Thymus (tissue), 11 donors: ENCODE results near the gene NAGLU. TPM values are rescaled to one million over a fixed set of nuclear protein-coding genes. Genes with fewer than 3 reads are reported as not detected.

Source experiments
- DNase-seq, 9 donors: peaks; one replicate each; pipeline ENCODE4 v3.0.0-alpha.2; 2013; ENCODE audit warnings: low spot score in 9 of 9, low read depth in 6 of 9, missing footprints in 1 of 9
- H3K27ac ChIP-seq, 2 donors: one replicate each; pipeline ENCODE4 v1.5.1; 2013; ENCODE audit warnings: control low read depth in 1 of 2, low read depth in 1 of 2, low read length in 1 of 2, mild to moderate bottlenecking in 1 of 2, moderate library complexity in 1 of 2
- H3K27me3 ChIP-seq, 2 donors: one replicate each; pipeline ENCODE4 v1.5.1; 2013; ENCODE audit warnings: low read length in 1 of 2; ENCODE audit not compliant: control insufficient read depth in 2 of 2, insufficient read depth in 1 of 2
- H3K36me3 ChIP-seq, 2 donors: one replicate each; pipeline ENCODE4 v1.5.1; 2013; ENCODE audit warnings: low read length in 1 of 2, mild to moderate bottlenecking in 1 of 2, moderate library complexity in 1 of 2; ENCODE audit not compliant: control insufficient read depth in 2 of 2, insufficient read depth in 2 of 2
- H3K4me1 ChIP-seq, 2 donors: one replicate each; pipeline ENCODE4 v1.5.1; 2013; ENCODE audit warnings: low read length in 2 of 2; ENCODE audit not compliant: control insufficient read depth in 2 of 2, insufficient read depth in 2 of 2
- H3K4me3 ChIP-seq, 2 donors: one replicate each; pipeline ENCODE4 v1.5.1; 2013; ENCODE audit warnings: low read length in 2 of 2, control low read depth in 1 of 2, mild to moderate bottlenecking in 1 of 2
- H3K9me3 ChIP-seq, 2 donors: one replicate each; pipeline ENCODE4 v1.5.1; 2013; ENCODE audit warnings: low read length in 1 of 2, mild to moderate bottlenecking in 1 of 2; ENCODE audit not compliant: control insufficient read depth in 2 of 2, insufficient read depth in 1 of 2
- WGBS: extraction: QIAGEN DNeasy Blood & Tissue Kit; methylation state at CpG from one replicate; pipeline ENCODE4 v1.1.7; 2013; 5-methylcytosine and 5-hydroxymethylcytosine counted together
- polyA plus RNA-seq: library from polyadenylated mRNA; stranded (reverse); fragments of 200-250 nt; gene quantifications from one replicate; pipeline ENCODE4 v1.2.3, GENCODE V29; 2013
- total RNA-seq: library from RNA; stranded (reverse); fragments of 120-200 nt; gene quantifications from one replicate; pipeline ENCODE4 v1.2.4, GENCODE V29; 2013
- donor health status: healthy.

NAGLU gene
- total and polyA plus RNA-seq, 2 donors, result 10.0 to 33.6 TPM

DNA sequence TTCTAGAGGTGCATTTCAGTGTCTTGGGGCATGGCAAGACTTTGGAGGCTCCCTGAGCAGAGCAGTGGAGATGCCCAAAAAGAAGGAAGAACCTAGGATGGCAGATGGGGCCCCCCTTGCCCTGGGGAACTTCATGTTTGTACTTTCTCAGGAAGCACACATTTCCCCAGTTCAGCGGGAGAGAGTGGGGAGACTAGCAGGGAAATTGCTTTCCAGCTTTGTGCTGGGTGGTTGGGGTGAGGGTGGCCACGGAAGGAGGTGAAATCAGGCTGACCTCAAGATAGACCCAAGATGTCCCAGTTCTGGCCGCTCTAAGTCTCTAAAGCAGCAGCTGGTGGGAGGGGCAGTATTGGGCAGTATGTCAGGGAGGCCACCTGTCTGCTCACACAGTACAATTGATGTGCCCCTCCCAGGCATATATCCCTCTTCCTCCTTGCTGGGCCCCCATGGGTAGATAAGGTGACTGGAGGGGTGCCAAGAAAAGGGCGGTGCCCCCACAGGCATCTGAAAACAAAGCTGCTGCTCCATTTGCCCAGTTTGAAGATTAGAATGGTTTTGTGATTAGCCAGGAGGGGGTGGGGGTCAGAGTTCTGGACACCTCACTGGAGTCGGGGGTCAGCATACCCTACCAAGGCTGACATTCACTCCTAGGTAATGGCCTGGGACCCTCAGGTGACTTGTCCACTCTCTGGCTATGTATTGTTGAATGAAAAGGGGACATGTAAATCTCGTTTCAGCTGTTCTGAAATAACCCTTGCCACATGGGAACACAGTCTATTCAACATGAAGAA, 17.1 kb upstream of the NAGLU start:
- H3K27me3 ChIP-seq, result no peaks in the 10 kb centered on the region
- H3K4me3 ChIP-seq, result no peak overlapping the region
- DNase-seq, result no peak
- H3K4me1 ChIP-seq, result peaks cover 0 to 48% of the 10 kb centered on the region in 2 donors
- no peaks in the 10 kb centered on the region for H3K9me3 ChIP-seq
- WGBS, result 59% methylated on average over 6 of the region's 6 CpGs
- peak overlapping the region; percentile 75 to 83 for H3K27ac ChIP-seq
- H3K36me3 ChIP-seq, result peaks cover 34 to 49% of the 10 kb centered on the region in 2 donors

GRCh38 chr17:42519546-42520491, 16.2 kb upstream of the NAGLU start:
- no peaks in the 10 kb centered on the region for H3K9me3 ChIP-seq
- H3K4me1 ChIP-seq, result peaks cover 0 to 48% of the 10 kb centered on the region in 2 donors
- H3K27me3 ChIP-seq, result no peaks in the 10 kb centered on the region
- no peak overlapping the region for H3K4me3 ChIP-seq
- H3K36me3 ChIP-seq, result peaks cover 25 to 42% of the 10 kb centered on the region in 2 donors
- peak overlapping the region; percentile 75 to 83 for H3K27ac ChIP-seq
- no peak for DNase-seq
- WGBS, result 85% methylated on average over 12 of the region's 12 CpGs

DNA sequence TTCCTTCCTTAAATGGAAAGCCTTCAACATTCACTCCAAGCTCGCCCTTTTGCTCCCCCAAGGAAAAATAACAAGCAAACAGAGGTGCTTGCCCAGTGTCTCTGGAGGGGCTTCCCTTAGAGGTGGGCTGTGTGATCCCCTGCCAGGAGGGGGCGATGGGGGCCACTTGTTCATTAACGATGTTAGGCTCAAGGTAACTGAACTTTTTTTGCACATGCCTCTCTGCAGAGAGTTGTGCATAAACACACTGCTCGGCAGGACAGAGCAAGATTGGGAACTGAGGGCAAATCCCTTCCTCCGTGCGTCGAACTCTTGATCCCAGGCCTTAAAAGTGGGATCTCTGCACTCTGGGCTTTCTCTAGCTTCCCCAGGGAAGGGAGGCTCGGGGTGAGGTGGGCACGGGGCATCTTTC, 15.5 kb upstream of the NAGLU start:
- 79% methylated on average over 9 of the region's 9 CpGs for WGBS
- peak in 2 of 9 donors; percentile 36 to 53 for DNase-seq
- H3K4me3 ChIP-seq, result no peak overlapping the region

GRCh38 chr17:42521036-42521435, 15.0 kb upstream of the NAGLU start:
- no peak for DNase-seq
- Histone ChIP-seq H3K4me1 (peaks cover 0 to 48% of the 10 kb centered on the region in 2 donors), H3K4me3 (no peak overlapping the region)

More for the DNA sequence above, 15.5 kb upstream of the NAGLU start:
- peak overlapping the region in 1 of 2 donors; percentile 83 for H3K27ac ChIP-seq
- no peaks in the 10 kb centered on the region for H3K27me3 ChIP-seq
- H3K36me3 ChIP-seq, result peaks cover 25 to 40% of the 10 kb centered on the region in 2 donors
- H3K9me3 ChIP-seq, result no peaks in the 10 kb centered on the region
- peaks cover 0 to 48% of the 10 kb centered on the region in 2 donors for H3K4me1 ChIP-seq

GRCh38 chr17:42521666-42522262, 14.3 kb upstream of the NAGLU start:
- 98% methylated on average over 11 of the region's 11 CpGs for WGBS
- Histone ChIP-seq H3K4me1 (peaks cover 0 to 41% of the 10 kb centered on the region in 2 donors), H3K27ac (no peak overlapping the region), H3K27me3 (no peaks in the 10 kb centered on the region), H3K9me3 (no peaks in the 10 kb centered on the region), H3K4me3 (no peak overlapping the region), H3K36me3 (peaks cover 20 to 33% of the 10 kb centered on the region in 2 donors)
- no peak for DNase-seq

More at GRCh38 chr17:42521036-42521435, 15.0 kb upstream of the NAGLU start:
- no peaks in the 10 kb centered on the region for H3K27me3 ChIP-seq
- peak overlapping the region in 1 of 2 donors; percentile 83 for H3K27ac ChIP-seq
- H3K36me3 ChIP-seq, result peaks cover 25 to 40% of the 10 kb centered on the region in 2 donors
- 91% methylated on average over 8 of the region's 8 CpGs for WGBS
- no peaks in the 10 kb centered on the region for H3K9me3 ChIP-seq

DNA sequence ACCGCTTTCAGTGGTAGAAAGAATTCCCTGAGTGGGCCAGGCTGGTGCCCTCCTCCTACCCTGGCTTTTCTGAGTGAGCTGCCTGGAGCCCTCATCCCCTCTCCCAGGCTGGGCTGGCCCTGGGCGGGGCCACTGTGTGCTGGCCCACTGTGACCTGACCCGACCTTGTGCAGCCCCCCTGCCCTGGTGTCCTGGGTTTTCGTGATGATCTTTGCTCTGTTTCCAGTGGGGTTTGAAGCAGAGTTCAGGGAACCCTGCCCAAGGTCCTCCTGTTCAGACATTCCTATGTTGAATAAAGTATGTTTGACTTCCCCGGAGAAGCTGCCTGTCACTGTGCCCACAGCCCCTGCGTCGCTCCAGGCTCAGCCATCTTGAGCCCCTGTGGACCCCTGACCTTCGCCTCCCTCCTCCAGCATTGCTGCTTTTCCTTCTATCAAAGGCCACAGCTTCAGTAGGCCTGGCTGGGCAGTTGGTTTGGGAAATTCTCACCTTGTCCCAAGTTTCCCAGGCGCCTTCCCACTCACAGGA, 13.7 kb upstream of the NAGLU start:
- 93% methylated on average over 9 of the region's 9 CpGs for WGBS
- no peaks in the 10 kb centered on the region for H3K9me3 ChIP-seq
- no peaks in the 10 kb centered on the region for H3K27me3 ChIP-seq
- H3K4me3 ChIP-seq, result no peak overlapping the region
- no peak overlapping the region for H3K27ac ChIP-seq
- peaks cover 0 to 43% of the 10 kb centered on the region in 2 donors for H3K4me1 ChIP-seq
- DNase-seq, result no peak
- H3K36me3 ChIP-seq, result peaks cover 20 to 31% of the 10 kb centered on the region in 2 donors

DNA sequence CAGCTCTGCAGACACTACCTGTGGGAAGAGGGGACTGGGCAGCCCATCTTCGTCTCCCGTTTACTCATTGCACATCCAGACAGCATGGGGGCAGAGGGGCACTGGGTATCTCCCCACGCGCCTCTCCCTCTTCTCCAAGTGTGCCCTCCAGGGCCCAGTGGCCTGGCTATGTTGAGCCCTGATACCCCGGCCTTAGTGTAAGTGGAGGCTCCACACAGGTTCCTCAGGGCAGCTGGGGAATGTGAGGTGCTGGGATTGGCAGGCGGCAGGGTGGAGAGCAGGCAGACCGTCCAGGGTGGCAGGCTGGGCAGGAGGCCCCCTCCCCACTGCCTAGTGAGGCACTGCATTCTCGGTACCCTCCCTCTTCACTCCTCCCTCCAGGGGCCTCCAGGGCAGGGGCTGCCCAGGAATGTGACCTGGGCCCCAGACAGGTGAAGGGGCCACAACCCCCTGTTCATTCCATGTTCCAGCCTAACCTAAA, 13.2 kb upstream of the NAGLU start:
- peaks cover 0 to 42% of the 10 kb centered on the region in 2 donors for H3K4me1 ChIP-seq

GRCh38 chr17:42525221-42525620, 10.8 kb upstream of the NAGLU start:
- no peak overlapping the region for H3K27ac ChIP-seq
- no peak for DNase-seq
- no peaks in the 10 kb centered on the region for H3K9me3 ChIP-seq
- no peak overlapping the region for H3K4me3 ChIP-seq
- H3K4me1 ChIP-seq, result peaks cover 7 to 36% of the 10 kb centered on the region in 2 donors
- peaks cover 16 to 23% of the 10 kb centered on the region in 2 donors for H3K36me3 ChIP-seq
- no peaks in the 10 kb centered on the region for H3K27me3 ChIP-seq
- 96% methylated on average over 2 of the region's 2 CpGs for WGBS

More for the DNA sequence above, 13.2 kb upstream of the NAGLU start:
- Histone ChIP-seq H3K27ac (no peak overlapping the region), H3K4me3 (no peak overlapping the region), H3K27me3 (no peaks in the 10 kb centered on the region), H3K9me3 (no peaks in the 10 kb centered on the region), H3K36me3 (peaks cover 20 to 31% of the 10 kb centered on the region in 2 donors)
- DNase-seq, result no peak
- WGBS, result 99% methylated on average over 8 of the region's 8 CpGs
